Lung (tissue), 12 donors: ENCODE measurements around the gene BRAT1. TPM values are rescaled to one million over a fixed set of nuclear protein-coding genes. Genes with fewer than 3 reads are reported as not detected.

Source experiments
- ATAC-seq: fragments of 200-7000 bp; cut with Tn5 transposase; one replicate; pipeline ENCODE4 v1.9.1; 2020; ENCODE audit warnings: moderate number of reproducible peaks; ENCODE audit not compliant: insufficient read depth, low FRiP score
- DNase-seq, 3 donors: peaks; one replicate each; pipeline ENCODE4 v3.0.0-alpha.2; 2013 to 2017
- H3K27ac ChIP-seq, 2 donors: one replicate each; pipeline ENCODE4 v1.5.1; 2013; ENCODE audit warnings: mild to moderate bottlenecking in 2 of 2, moderate library complexity in 2 of 2, control low read depth in 1 of 2, inconsistent platforms in 1 of 2, low read depth in 1 of 2, low read length in 1 of 2
- H3K27me3 ChIP-seq, 3 donors: one replicate each; pipeline ENCODE4 v1.5.1; 2013; ENCODE audit warnings: low read length in 2 of 3; ENCODE audit not compliant: control insufficient read depth in 3 of 3, insufficient read depth in 3 of 3
- H3K36me3 ChIP-seq, 4 donors: one replicate each; pipeline ENCODE4 v1.5.1; 2013; ENCODE audit warnings: low read length in 4 of 4, mild to moderate bottlenecking in 1 of 4, moderate library complexity in 1 of 4; ENCODE audit not compliant: control insufficient read depth in 4 of 4, insufficient read depth in 4 of 4
- H3K4me1 ChIP-seq, 5 donors: one replicate each; pipeline ENCODE4 v1.5.1; 2013; ENCODE audit warnings: low read length in 5 of 5, mild to moderate bottlenecking in 2 of 5, moderate library complexity in 1 of 5; ENCODE audit not compliant: control insufficient read depth in 5 of 5, insufficient read depth in 5 of 5
- H3K4me3 ChIP-seq: one replicate; pipeline ENCODE4 v1.5.1; 2013; ENCODE audit warnings: mild to moderate bottlenecking, control low read depth, moderate library complexity
- H3K9ac ChIP-seq, 2 donors: one replicate each; pipeline ENCODE4 v1.5.1; 2013; ENCODE audit warnings: low read length in 2 of 2, control low read depth in 1 of 2; ENCODE audit not compliant: insufficient read depth in 1 of 2
- H3K9me3 ChIP-seq, 4 donors: one replicate each; pipeline ENCODE4 v1.5.1; 2013; ENCODE audit warnings: low read length in 3 of 4, mild to moderate bottlenecking in 1 of 4, moderate library complexity in 1 of 4; ENCODE audit not compliant: control insufficient read depth in 4 of 4, insufficient read depth in 3 of 4
- CTCF ChIP-seq: IDR thresholded peaks from 2 replicates; pipeline ENCODE4 v1.5.1; 2012; ENCODE audit warnings: mild to moderate bottlenecking; ENCODE audit errors: control extremely low read depth, extremely low read depth
- WGBS, 2 donors: extraction: QIAGEN DNeasy Blood & Tissue Kit; methylation state at CpG; one replicate each; pipeline ENCODE4 v1.1.7; 2013; 5-methylcytosine and 5-hydroxymethylcytosine counted together
- polyA plus RNA-seq, 2 donors: library from polyadenylated mRNA; stranded (reverse); fragments of 200-250 nt; gene quantifications; one replicate each; pipeline ENCODE4 v1.2.1, GENCODE V29; 2013
- total RNA-seq, 2 donors: library from RNA; depleted of rRNA in 1 of 2; stranded (reverse); fragments of >200 nt in 1 of 2; gene quantifications; one replicate each; pipeline ENCODE4 v1.2.1, GENCODE V29; 2014 to 2021
- donor health status: control.
- donor health status: control.
- donor health status: Bipolar disorder and iron deficiency.
- donor health status: healthy.
- donor health status: DM: yes; HTN: yes; CAD: no.

BRAT1 gene
- total and polyA plus RNA-seq, 4 donors = 23.2 to 30.4 (median 29.1) TPM

DNA sequence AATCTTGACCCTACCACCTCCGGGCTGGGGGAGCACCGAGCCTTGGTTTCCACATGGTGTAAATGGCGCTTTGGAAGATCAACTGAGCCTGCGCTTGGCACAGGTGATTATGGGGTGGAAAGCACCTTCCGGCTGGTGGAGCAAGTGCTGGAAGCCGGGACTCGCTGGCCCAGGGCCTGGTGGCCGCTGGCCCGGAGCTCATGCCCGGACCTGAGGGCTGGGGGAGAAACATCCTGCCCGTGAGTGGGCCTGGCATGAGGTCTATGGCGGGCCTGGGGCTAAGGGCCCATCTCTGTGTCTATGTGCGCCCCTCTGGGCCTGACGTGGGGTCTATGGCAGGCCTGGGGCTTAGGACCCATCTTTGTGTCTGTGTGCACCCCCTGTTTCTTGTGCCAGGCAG, 49.9 kb downstream of the BRAT1 start:
- 96 to 99% methylated on average over 14 of the region's 14 CpGs for WGBS, 2 donors
- Histone ChIP-seq H3K4me1 (peaks cover 0 to 14% (median under 1%) of the 10 kb centered on the region in 5 donors), H3K27me3 (no peaks in the 10 kb centered on the region), H3K27ac (no peak overlapping the region), H3K36me3 (no peaks in the 10 kb centered on the region), H3K9ac (no peak overlapping the region), H3K4me3 (no peak overlapping the region), H3K9me3 (no peaks in the 10 kb centered on the region)
- ATAC-seq (no peak), DNase-seq (no peak)
- no peak for TF ChIP-seq CTCF

- Histone ChIP-seq H3K27me3 (no peaks in the 10 kb centered on the region), H3K9ac (no peak overlapping the region), H3K9me3 (no peaks in the 10 kb centered on the region), H3K36me3 (no peaks in the 10 kb centered on the region), H3K4me1 (peaks cover 0 to 13% (median 0%) of the 10 kb centered on the region in 5 donors), H3K4me3 (no peak overlapping the region), H3K27ac (no peak overlapping the region)
- WGBS, 2 donors = 91 to 94% methylated on average over 19 of the region's 19 CpGs
- no peak for TF ChIP-seq CTCF
- ATAC-seq (no peak), DNase-seq (no peak)
These were observed 50.4 kb downstream of the BRAT1 start for GRCh38 chr7:2504889-2505375.

- no peak for TF ChIP-seq CTCF
- Histone ChIP-seq H3K4me1 (peaks cover 0 to 13% (median 0%) of the 10 kb centered on the region in 5 donors), H3K4me3 (no peak overlapping the region), H3K36me3 (no peaks in the 10 kb centered on the region), H3K27ac (no peak overlapping the region), H3K9me3 (peaks cover 0 to 1% (median 0%) of the 10 kb centered on the region in 4 donors), H3K27me3 (no peaks in the 10 kb centered on the region), H3K9ac (no peak overlapping the region)
- no peak for DNase-seq
- no peak for ATAC-seq
- 92 to 94% methylated on average over 21 of the region's 21 CpGs for WGBS, 2 donors
These were observed 51.0 kb downstream of the BRAT1 start for GRCh38 chr7:2504128-2504888.
